ENCODE results near the gene ATP2B2. TPM values are rescaled to one million over a fixed set of nuclear protein-coding genes. Genes with fewer than 3 reads are reported as not detected.

ATP2B2 gene
- total RNA-seq, 1 donor from 2014 or later: 0.13 TPM

- DNase-seq (ENCODE audit: extremely low spot score, unreplicated experiment): no peak
- H3K4me3 Mint-ChIP-seq (ENCODE audit: unreplicated experiment): no peak overlapping the region
- H3K9me3 Mint-ChIP-seq (ENCODE audit: unreplicated experiment): no peaks in the 10 kb centered on the region
- H3K36me3 Mint-ChIP-seq (ENCODE audit: unreplicated experiment): no peaks in the 10 kb centered on the region
- no peak for TF ChIP-seq CTCF (IDR thresholded peaks at IDR 0.05)
- H3K27ac Mint-ChIP-seq (ENCODE audit: unreplicated experiment): no peak overlapping the region
- no peaks in the 10 kb centered on the region for H3K4me1 Mint-ChIP-seq (ENCODE audit: unreplicated experiment)
- peaks cover 40% of the 10 kb centered on the region for H3K27me3 Mint-ChIP-seq (ENCODE audit: unreplicated experiment)
Measured at GRCh38 chr3:10493202-10493589, 12.2 kb downstream of the ATP2B2 start.

DNA sequence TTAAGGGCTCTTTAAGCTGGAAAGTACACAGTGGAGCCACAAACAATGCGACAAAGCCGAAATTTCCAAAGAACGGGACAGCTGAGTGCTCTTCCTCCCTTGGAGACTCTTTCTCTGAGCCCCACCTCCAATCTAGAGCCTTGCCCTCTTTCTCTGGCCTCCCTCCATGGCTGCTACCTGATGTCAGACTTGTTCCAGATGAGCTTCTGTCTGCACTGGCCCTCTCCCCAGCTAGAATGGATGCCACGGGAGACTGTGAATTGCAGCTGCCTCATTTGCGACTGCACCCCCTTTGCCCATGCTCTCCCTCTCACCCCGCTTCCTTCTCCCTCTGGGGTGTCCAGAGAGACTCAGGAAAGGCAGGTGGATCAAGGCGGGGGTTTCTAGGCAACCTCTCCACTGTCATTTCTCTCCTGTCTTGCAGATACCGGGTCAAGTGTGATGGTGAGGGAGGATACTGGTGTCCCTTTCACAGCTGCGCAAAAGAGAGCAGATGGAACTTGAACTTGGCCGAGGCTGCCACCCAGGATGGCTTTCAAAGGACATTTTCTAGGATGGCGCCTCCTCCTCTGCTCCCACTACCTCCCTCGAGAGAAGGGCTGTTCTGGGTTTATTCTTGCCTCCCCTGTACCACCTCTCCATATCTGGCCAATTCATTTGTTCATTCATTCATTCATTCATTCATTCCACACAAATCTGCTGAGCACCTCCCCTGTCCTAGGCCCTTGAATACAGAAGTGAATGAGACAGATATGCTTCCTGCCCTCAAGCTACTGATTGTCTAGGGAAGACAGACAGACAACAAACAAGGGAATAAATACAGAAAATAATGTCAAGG lies 12.8 kb downstream of the ATP2B2 start:
- no peaks in the 10 kb centered on the region for H3K9me3 Mint-ChIP-seq (ENCODE audit: unreplicated experiment)
- no peak for DNase-seq (ENCODE audit: extremely low spot score, unreplicated experiment)

GRCh38 chr3:10489746-10490483 lies 15.5 kb downstream of the ATP2B2 start:
- Mint-ChIP-seq H3K4me1 (ENCODE audit: unreplicated experiment) (no peaks in the 10 kb centered on the region), H3K27me3 (ENCODE audit: unreplicated experiment) (peaks cover 32% of the 10 kb centered on the region), H3K27ac (ENCODE audit: unreplicated experiment) (no peak overlapping the region), H3K36me3 (ENCODE audit: unreplicated experiment) (no peaks in the 10 kb centered on the region), H3K9me3 (ENCODE audit: unreplicated experiment) (no peaks in the 10 kb centered on the region), H3K4me3 (ENCODE audit: unreplicated experiment) (no peak overlapping the region)
- DNase-seq (ENCODE audit: extremely low spot score, unreplicated experiment): no peak
- TF ChIP-seq CTCF (IDR thresholded peaks at IDR 0.05): no peak

More for the DNA sequence above, 12.8 kb downstream of the ATP2B2 start:
- peaks cover 34% of the 10 kb centered on the region for H3K27me3 Mint-ChIP-seq (ENCODE audit: unreplicated experiment)
- H3K27ac Mint-ChIP-seq (ENCODE audit: unreplicated experiment): no peak overlapping the region
- no peak overlapping the region for H3K4me3 Mint-ChIP-seq (ENCODE audit: unreplicated experiment)
- no peak for TF ChIP-seq CTCF (IDR thresholded peaks at IDR 0.05)
- no peaks in the 10 kb centered on the region for H3K36me3 Mint-ChIP-seq (ENCODE audit: unreplicated experiment)
- no peaks in the 10 kb centered on the region for H3K4me1 Mint-ChIP-seq (ENCODE audit: unreplicated experiment)

DNA sequence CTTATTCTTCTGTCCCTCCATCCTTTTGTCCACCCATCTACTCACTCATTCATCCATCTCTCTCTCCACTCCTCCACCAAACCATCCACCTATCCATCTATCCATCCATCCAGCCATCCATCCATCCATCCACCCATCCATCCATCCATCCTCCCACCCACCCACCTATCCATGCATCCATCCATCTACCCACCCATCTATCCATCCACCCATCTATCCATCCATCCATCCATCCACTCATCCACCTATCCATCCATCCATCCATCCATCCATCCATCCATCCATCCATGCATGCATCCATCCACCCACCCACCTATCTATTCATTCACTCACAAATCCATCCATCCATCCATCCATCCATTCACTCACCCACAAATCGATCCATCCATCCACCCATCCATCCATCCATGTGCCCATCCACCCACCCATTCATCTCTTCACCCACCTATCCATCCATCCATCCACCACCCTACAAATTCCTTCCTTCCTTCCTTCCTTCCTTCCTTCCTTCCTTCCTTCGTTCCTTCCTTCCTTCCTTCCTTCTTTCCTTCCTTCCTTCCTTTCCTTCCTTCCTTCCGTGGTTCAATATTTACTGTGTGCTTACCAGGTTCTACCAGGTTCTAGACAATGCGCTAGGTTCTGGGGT lies 17.3 kb downstream of the ATP2B2 start:
- no peak for TF ChIP-seq CTCF (IDR thresholded peaks at IDR 0.05)
- H3K27ac Mint-ChIP-seq (ENCODE audit: unreplicated experiment): no peak overlapping the region
- peaks cover 33% of the 10 kb centered on the region for H3K27me3 Mint-ChIP-seq (ENCODE audit: unreplicated experiment)
- no peaks in the 10 kb centered on the region for H3K36me3 Mint-ChIP-seq (ENCODE audit: unreplicated experiment)
- DNase-seq (ENCODE audit: extremely low spot score, unreplicated experiment): no peak
- no peaks in the 10 kb centered on the region for H3K4me1 Mint-ChIP-seq (ENCODE audit: unreplicated experiment)
- no peak overlapping the region for H3K4me3 Mint-ChIP-seq (ENCODE audit: unreplicated experiment)
- no peaks in the 10 kb centered on the region for H3K9me3 Mint-ChIP-seq (ENCODE audit: unreplicated experiment)

GRCh38 chr3:10485806-10486205 lies 19.6 kb downstream of the ATP2B2 start:
- H3K27ac Mint-ChIP-seq (ENCODE audit: unreplicated experiment): no peak overlapping the region
- DNase-seq (ENCODE audit: extremely low spot score, unreplicated experiment): no peak
- TF ChIP-seq CTCF (IDR thresholded peaks at IDR 0.05): no peak

More at GRCh38 chr3:10485806-10486205, 19.6 kb downstream of the ATP2B2 start:
- no peaks in the 10 kb centered on the region for H3K9me3 Mint-ChIP-seq (ENCODE audit: unreplicated experiment)
- peaks cover 23% of the 10 kb centered on the region for H3K27me3 Mint-ChIP-seq (ENCODE audit: unreplicated experiment)
- H3K4me3 Mint-ChIP-seq (ENCODE audit: unreplicated experiment): no peak overlapping the region
- no peaks in the 10 kb centered on the region for H3K36me3 Mint-ChIP-seq (ENCODE audit: unreplicated experiment)
- H3K4me1 Mint-ChIP-seq (ENCODE audit: unreplicated experiment): no peaks in the 10 kb centered on the region
